Transverse colon (tissue), 4 donors: ENCODE data around the gene HTRA3. TPM values are rescaled to one million over a fixed set of nuclear protein-coding genes. Genes with fewer than 3 reads are reported as not detected.

ENCODE experiments used
- DNase-seq: peaks from one replicate; pipeline ENCODE4 v3.0.0-alpha.2; 2019
- H3K27ac ChIP-seq, 4 donors: fragments of 200-600 bp; sonication (generic); 2 replicates each; pipeline ENCODE4 v1.5.1; 2016 to 2018; ENCODE audit warnings: inconsistent platforms in 4 of 4
- H3K27me3 ChIP-seq: fragments of 200-600 bp; sonication (generic); 2 replicates; pipeline ENCODE4 v1.5.1; 2017; ENCODE audit warnings: inconsistent platforms
- H3K36me3 ChIP-seq, 4 donors: fragments of 200-600 bp; sonication (generic); 2 replicates each; pipeline ENCODE4 v1.5.1; 2017 to 2019; ENCODE audit warnings: inconsistent platforms in 4 of 4
- H3K4me1 ChIP-seq, 4 donors: fragments of 200-600 bp; sonication (generic); 2 replicates each; pipeline ENCODE4 v1.5.1; 2017 to 2020; ENCODE audit warnings: inconsistent platforms in 4 of 4
- H3K4me3 ChIP-seq, 4 donors: fragments of 200-600 bp; sonication (generic); 1 replicate in 1 of 4; 2 replicates in 3 of 4; pipeline versions ENCODE4 v1.5.1 to v1.6.1; 2017 to 2019; ENCODE audit warnings: inconsistent platforms in 4 of 4
- H3K9me3 ChIP-seq, 2 donors: fragments of 200-600 bp; sonication (generic); 2 replicates each; pipeline ENCODE4 v1.5.1; 2017 to 2019; ENCODE audit warnings: inconsistent platforms in 2 of 2
- EP300 ChIP-seq: sonication (generic); formaldehyde crosslinking; IDR thresholded peaks from one replicate; pipeline ENCODE4 v1.6.1; 2017; ENCODE audit warnings: antibody characterized with exemption, low read depth
- POLR2A ChIP-seq: fragments of 450-650 bp; IDR thresholded peaks from one replicate; pipeline ENCODE4 v1.6.1; 2016; ENCODE audit warnings: antibody characterized with exemption, mild to moderate bottlenecking, moderate library complexity
- POLR2AphosphoS5 ChIP-seq, 3 donors: sonication (generic); formaldehyde crosslinking; IDR thresholded peaks; one replicate each; pipeline ENCODE4 v1.6.1; 2016; ENCODE audit warnings: antibody characterized with exemption in 3 of 3
- WGBS, 2 donors: methylation state at CpG; one replicate each; pipeline ENCODE4 v1.1.5; 2018; ENCODE audit warnings: low coverage in 1 of 2; 5-methylcytosine and 5-hydroxymethylcytosine counted together
- in situ Hi-C, 4 donors: fragments of 200-750 bp; cut with MboI; loops; one replicate each; pipeline versions ENCODE4 v1.15.0 to v1.15.1; 2017; ENCODE audit warnings: low sequenced_read_pairs in 3 of 4, low pct_ligation_motif_present in 1 of 4, low pct_unique_long_range_greater_than_20kb in 1 of 4
- intact Hi-C: fragments of 100-400 bp; cut with DNase I; formaldehyde crosslinking; loops from one replicate; pipeline ENCODE4 v1.15.1; 2023; ENCODE audit warnings: low total_unique reads
- total RNA-seq, 4 donors: library from RNA; depleted of rRNA; stranded (reverse); fragments of >200 nt; gene quantifications; one replicate each; pipeline ENCODE4 v1.1.0, GENCODE V29; 2016
- TF ChIP-seq, protein P1 (sequence below), 5 experiments: fragments of 200-600 bp in 3 of 5; fragments of 450-650 bp in 2 of 5; sonication (generic) in 3 of 5; IDR thresholded peaks; 1 replicate in 2 of 5; 2 replicates in 3 of 5; pipeline ENCODE4 v1.5.1; 2016 to 2017; ENCODE audit warnings: antibody characterized with exemption in 5 of 5, inconsistent platforms in 3 of 5, mild to moderate bottlenecking in 2 of 5, moderate library complexity in 1 of 5

Gene HTRA3
- total RNA-seq, 4 donors from 2014 or later = 1.5 to 11.9 (median 6.5) TPM

DNA sequence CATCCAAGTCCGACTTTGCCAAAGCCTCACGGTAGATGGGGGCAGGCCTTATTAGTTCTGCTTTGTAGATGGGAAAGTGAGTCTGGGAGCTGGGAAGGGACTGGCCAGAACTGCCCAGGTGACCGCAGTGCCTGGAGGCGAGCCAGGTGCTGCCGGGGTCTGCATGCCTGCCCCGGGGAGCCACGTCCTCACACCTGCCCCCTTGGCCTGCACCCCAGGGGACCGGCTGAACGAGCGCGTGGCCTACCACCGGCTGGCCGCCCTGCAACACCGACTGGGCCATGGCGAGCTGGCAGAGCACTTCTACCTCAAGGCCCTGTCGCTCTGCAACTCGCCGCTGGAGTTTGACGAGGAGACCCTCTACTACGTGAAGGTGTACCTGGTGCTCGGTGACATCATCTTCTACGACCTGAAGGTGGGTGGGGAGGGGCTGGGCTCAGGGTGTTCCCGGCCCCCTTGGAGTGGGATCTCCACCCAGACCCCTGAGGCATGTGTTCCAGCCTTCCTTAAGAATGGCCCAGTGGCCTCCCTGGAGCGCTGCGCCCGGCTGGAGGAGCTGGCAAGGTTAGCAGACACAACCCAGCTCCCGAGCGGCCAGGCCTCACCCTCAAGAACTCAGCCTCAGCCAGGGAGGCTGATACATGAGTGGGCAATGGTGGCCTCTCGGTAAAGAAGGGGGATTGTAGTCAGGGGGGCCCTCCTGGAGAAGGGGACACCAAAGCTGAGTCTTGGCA lies 32.1 kb upstream of the HTRA3 start:
- DNase-seq = no peak
- in situ Hi-C loops = loop anchor here in 2 of 4 donors (25.0 kb wide), 2 partner anchors 175 to 350 kb away; partner anchors contain the start of genes CPZ (in 1 of the 2) and GPR78 (in 1 of the 2)
- H3K4me1 ChIP-seq = peaks cover 0 to 14% (median 6%) of the 10 kb centered on the region in 4 donors
- no peaks in the 10 kb centered on the region for H3K27me3 ChIP-seq
- 77 to 94% methylated on average over 6 to 29 of the region's 29 CpGs for WGBS, 2 donors
- TF ChIP-seq POLR2AphosphoS5 (IDR thresholded peaks at IDR 0.05) = no peak
- no peak for TF ChIP-seq POLR2A
- intact Hi-C loops = no loop called here
- no peaks in the 10 kb centered on the region for H3K36me3 ChIP-seq
- no peaks in the 10 kb centered on the region for H3K9me3 ChIP-seq
- no peak overlapping the region for H3K4me3 ChIP-seq
- no peak overlapping the region for H3K27ac ChIP-seq

DNA sequence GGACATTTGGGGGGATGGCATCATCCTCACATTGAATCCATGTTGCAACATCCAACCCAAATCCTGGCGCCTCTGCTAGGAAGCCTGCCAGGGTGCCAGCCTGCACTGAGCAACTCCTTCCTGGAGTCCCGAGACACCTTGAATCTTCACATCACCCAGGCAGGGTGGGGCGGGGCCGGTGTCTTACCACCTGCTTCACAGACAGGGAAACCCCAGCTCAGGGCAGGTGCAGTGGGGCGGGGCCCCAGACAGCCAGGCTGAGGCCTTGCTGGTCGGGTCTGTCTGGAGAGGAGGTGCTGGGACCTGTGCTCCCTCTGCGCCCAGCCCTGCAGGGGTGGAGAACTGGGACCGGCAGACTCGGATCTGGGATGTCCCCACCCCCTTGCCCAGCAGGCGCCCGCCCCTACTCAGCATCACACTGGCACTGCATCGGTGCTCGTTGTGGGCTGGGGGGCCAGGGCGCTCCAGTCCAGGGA lies 31.5 kb upstream of the HTRA3 start:
- Histone ChIP-seq H3K4me1 (peaks cover 0 to 16% (median 10%) of the 10 kb centered on the region in 4 donors), H3K9me3 (no peaks in the 10 kb centered on the region), H3K4me3 (no peak overlapping the region), H3K27ac (no peak overlapping the region), H3K27me3 (no peaks in the 10 kb centered on the region), H3K36me3 (no peaks in the 10 kb centered on the region)
- DNase-seq = peak; percentile 67
- in situ Hi-C loops = loop anchor here in 2 of 4 donors (25.0 kb wide), 2 partner anchors 174 to 349 kb away; partner anchors contain the start of genes CPZ (in 1 of the 2) and GPR78 (in 1 of the 2)
- TF ChIP-seq, protein P1, sequence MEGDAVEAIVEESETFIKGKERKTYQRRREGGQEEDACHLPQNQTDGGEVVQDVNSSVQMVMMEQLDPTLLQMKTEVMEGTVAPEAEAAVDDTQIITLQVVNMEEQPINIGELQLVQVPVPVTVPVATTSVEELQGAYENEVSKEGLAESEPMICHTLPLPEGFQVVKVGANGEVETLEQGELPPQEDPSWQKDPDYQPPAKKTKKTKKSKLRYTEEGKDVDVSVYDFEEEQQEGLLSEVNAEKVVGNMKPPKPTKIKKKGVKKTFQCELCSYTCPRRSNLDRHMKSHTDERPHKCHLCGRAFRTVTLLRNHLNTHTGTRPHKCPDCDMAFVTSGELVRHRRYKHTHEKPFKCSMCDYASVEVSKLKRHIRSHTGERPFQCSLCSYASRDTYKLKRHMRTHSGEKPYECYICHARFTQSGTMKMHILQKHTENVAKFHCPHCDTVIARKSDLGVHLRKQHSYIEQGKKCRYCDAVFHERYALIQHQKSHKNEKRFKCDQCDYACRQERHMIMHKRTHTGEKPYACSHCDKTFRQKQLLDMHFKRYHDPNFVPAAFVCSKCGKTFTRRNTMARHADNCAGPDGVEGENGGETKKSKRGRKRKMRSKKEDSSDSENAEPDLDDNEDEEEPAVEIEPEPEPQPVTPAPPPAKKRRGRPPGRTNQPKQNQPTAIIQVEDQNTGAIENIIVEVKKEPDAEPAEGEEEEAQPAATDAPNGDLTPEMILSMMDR (IDR thresholded peaks at IDR 0.05) = no peak
- peak in 1 of 3 donors; percentile 9 for TF ChIP-seq POLR2AphosphoS5 (IDR thresholded peaks at IDR 0.05)
- intact Hi-C loops = no loop called here
- 44% methylated on average over 12 of the region's 14 CpGs; no CpG with 5 or more reads in 1 of the 2 donors for WGBS, 2 donors

DNA sequence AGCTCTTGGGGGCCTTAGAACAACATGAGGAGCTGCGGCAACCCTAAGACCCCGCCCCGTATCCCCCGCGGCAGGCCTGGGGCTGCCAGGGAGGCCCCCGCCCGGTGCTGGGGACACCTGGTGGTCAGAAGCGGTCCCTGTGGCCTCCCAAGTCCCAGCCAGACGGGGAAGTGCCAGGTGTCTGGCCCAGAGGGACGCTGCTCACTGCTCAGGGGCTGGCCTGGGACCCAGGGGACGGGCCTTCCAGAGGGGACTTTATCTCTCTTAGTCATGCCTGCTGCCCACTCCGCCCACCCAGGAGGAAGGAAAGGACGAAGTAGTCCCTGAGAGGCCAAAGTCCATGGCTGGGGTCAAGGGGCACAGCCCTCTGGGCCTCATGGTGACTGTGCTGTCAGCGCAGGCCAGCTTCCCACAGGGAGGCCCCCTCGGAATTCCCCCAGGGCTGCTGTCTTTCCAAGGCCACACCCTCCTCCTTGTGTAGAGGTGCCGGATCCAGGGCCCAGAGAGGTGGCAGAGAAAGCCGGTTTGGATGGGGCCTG lies 31.0 kb upstream of the HTRA3 start:
- H3K4me1 ChIP-seq = peaks cover 0 to 16% (median 10%) of the 10 kb centered on the region in 4 donors
- TF ChIP-seq POLR2A (no peak), EP300 (no peak), POLR2AphosphoS5 (IDR thresholded peaks at IDR 0.05) (no peak)
- TF ChIP-seq, protein P1 (IDR thresholded peaks at IDR 0.05) = peak in 4 of 5 experiments; percentile 8 to 36 (median 26)
- in situ Hi-C loops = loop anchor here in 2 of 4 donors (25.0 kb wide), 2 partner anchors 174 to 349 kb away; partner anchors contain the start of genes CPZ (in 1 of the 2) and GPR78 (in 1 of the 2)
- H3K9me3 ChIP-seq = no peaks in the 10 kb centered on the region
- intact Hi-C loops = no loop called here
- no peaks in the 10 kb centered on the region for H3K27me3 ChIP-seq
- H3K27ac ChIP-seq = no peak overlapping the region
- DNase-seq = peak; percentile 21
- H3K4me3 ChIP-seq = no peak overlapping the region
- H3K36me3 ChIP-seq = no peaks in the 10 kb centered on the region
- WGBS, 2 donors = 58 to 79% methylated on average over 3 to 10 of the region's 17 CpGs

DNA sequence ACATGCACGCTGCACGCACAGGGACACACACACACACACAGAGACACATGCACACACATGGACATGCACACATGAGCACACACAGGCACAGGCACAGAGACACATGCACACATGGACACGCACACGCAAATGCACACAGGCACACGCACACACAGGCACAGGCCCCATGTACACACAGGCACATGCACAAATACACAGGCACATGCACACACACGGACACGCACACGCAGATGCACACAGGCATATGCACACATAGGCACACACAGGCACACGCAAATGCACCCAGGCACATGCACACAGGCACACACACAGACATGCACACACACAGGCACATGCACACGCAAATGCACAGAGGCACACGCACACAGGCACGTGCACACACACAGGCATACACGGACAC lies 30.3 kb upstream of the HTRA3 start:
- no peak for TF ChIP-seq POLR2AphosphoS5 (IDR thresholded peaks at IDR 0.05)
- in situ Hi-C loops = loop anchor here in 2 of 4 donors (25.0 kb wide), 2 partner anchors 173 to 348 kb away; partner anchors contain the start of genes CPZ (in 1 of the 2) and GPR78 (in 1 of the 2)
- WGBS, 2 donors = 97% methylated on average over 13 of the region's 13 CpGs; no CpG with 5 or more reads in 1 of the 2 donors
- Histone ChIP-seq H3K27me3 (no peaks in the 10 kb centered on the region), H3K4me1 (peaks cover 0 to 16% (median 10%) of the 10 kb centered on the region in 4 donors), H3K27ac (no peak overlapping the region), H3K9me3 (no peaks in the 10 kb centered on the region), H3K4me3 (no peak overlapping the region), H3K36me3 (no peaks in the 10 kb centered on the region)
- no peak for DNase-seq
- intact Hi-C loops = no loop called here

DNA sequence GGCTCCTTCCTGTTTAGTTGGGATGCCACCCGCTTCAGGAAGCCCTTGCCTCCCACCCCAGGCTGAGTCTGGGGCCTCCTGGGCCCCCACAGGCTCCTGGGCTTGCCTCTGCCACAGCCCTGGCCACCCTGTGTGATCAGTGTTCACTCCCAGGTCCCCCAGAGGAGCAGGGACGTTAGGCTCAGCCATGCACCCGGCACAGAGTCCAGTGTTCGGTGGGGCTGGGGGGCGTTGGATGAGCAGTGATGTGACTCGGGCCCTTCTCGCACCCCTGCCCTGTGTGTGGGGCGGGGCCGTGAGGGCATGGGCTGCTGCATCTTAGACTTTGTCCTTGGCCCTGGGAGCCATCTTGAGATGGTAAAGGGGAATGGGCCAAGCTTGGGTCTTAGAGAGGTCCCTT lies 29.9 kb upstream of the HTRA3 start:
- TF ChIP-seq POLR2A = no peak
- Histone ChIP-seq H3K27ac (no peak overlapping the region), H3K9me3 (no peaks in the 10 kb centered on the region), H3K4me3 (no peak overlapping the region), H3K27me3 (no peaks in the 10 kb centered on the region), H3K36me3 (no peaks in the 10 kb centered on the region), H3K4me1 (peaks cover 0 to 16% (median 10%) of the 10 kb centered on the region in 4 donors)
- in situ Hi-C loops = loop anchor here (5.0 to 25.0 kb wide), 4 partner anchors 163 to 348 kb away; partner anchors contain the start of genes CPZ (in 1 of the 4) and GPR78 (in 1 of the 4)
- intact Hi-C loops = no loop called here
- no peak for DNase-seq
- 87% methylated on average over 9 of the region's 9 CpGs; no CpG with 5 or more reads in 1 of the 2 donors for WGBS, 2 donors
